Natural killer cell (primary cell): Measurements from ENCODE around the gene RALGPS2. TPM values are rescaled to one million over a fixed set of nuclear protein-coding genes. Genes with fewer than 3 reads are reported as not detected.

Source experiments
- ATAC-seq, 3 donors: fragments of 150-1000 bp in 2 of 3; fragments of 200-7000 bp in 1 of 3; cut with Tn5 transposase; 1 replicate in 1 of 3; 2 replicates in 2 of 3; pipeline ENCODE4 v1.10.0; 2021; ENCODE audit warnings: mild to moderate bottlenecking in 2 of 3, moderate library complexity in 2 of 3
- DNase-seq, 2 donors: peaks; one replicate each; pipeline versions ENCODE4 v3.0.0 to v3.0.0-alpha.2; 2013 to 2021; ENCODE audit warnings: mixed read lengths in 1 of 2
- H3K27ac ChIP-seq: one replicate; pipeline ENCODE4 v1.5.1; 2013; ENCODE audit warnings: mild to moderate bottlenecking, low read length
- H3K27me3 ChIP-seq: one replicate; pipeline ENCODE4 v1.6.1; 2013; ENCODE audit warnings: low read length; ENCODE audit not compliant: control insufficient read depth, insufficient read depth
- H3K36me3 ChIP-seq: one replicate; pipeline ENCODE4 v1.6.1; 2013; ENCODE audit warnings: low read length; ENCODE audit not compliant: control insufficient read depth, insufficient read depth
- H3K4me1 ChIP-seq: one replicate; pipeline ENCODE4 v1.6.1; 2013; ENCODE audit warnings: low read length; ENCODE audit not compliant: control insufficient read depth, insufficient read depth
- H3K4me3 ChIP-seq: one replicate; pipeline ENCODE4 v1.5.1; 2013; ENCODE audit warnings: low read length
- H3K9me3 ChIP-seq: one replicate; pipeline ENCODE4 v1.6.1; 2013; ENCODE audit warnings: low read length; ENCODE audit not compliant: control insufficient read depth, insufficient read depth
- H3K27ac Mint-ChIP-seq, 2 donors: one replicate each; pipeline ENCODE4 v1.8.0; 2022; ENCODE audit warnings: mild to moderate bottlenecking in 2 of 2, mixed read lengths in 2 of 2, moderate library complexity in 1 of 2
- H3K27me3 Mint-ChIP-seq, 2 donors: one replicate each; pipeline ENCODE4 v1.8.0; 2022; ENCODE audit warnings: low read depth in 2 of 2, mixed read lengths in 2 of 2
- H3K36me3 Mint-ChIP-seq: one replicate; pipeline ENCODE4 v1.8.0; 2022; ENCODE audit warnings: mixed read lengths
- H3K4me1 Mint-ChIP-seq, 2 donors: one replicate each; pipeline ENCODE4 v1.8.0; 2022; ENCODE audit warnings: mixed read lengths in 2 of 2
- H3K4me3 Mint-ChIP-seq: one replicate; pipeline ENCODE4 v1.8.0; 2022; ENCODE audit warnings: mild to moderate bottlenecking, moderate library complexity, mixed read lengths
- H3K9me3 Mint-ChIP-seq, 2 donors: one replicate each; pipeline ENCODE4 v1.8.0; 2022; ENCODE audit warnings: mixed read lengths in 2 of 2
- WGBS: methylation state at CpG from one replicate; pipeline ENCODE4 v1.1.7; 2013; ENCODE audit warnings: missing lambda C conversion rate; ENCODE audit not compliant: insufficient coverage; 5-methylcytosine and 5-hydroxymethylcytosine counted together
- intact Hi-C: fragments of 100-400 bp; cut with micrococcal nuclease; formaldehyde crosslinking; loops from one replicate; pipeline ENCODE4 v1.14.2; 2022
- total RNA-seq, 4 donors: library from RNA; stranded (reverse); fragments of 120-200 nt in 1 of 4; gene quantifications; one replicate each; pipeline versions ENCODE4 v1.2.3 to v1.2.4, GENCODE V29; 2013 to 2022
- TF ChIP-seq, protein P1 (sequence below): fragments of 200-600 bp; IDR thresholded peaks from one replicate; pipeline ENCODE4 v1.8.0; 2022; ENCODE audit warnings: antibody characterized with exemption

Gene RALGPS2
- total RNA-seq, 3 donors from 2014 or later (not counting 1 experiment from before 2014, with no cell fraction given): 11.1 to 12.4 (median 11.8) TPM

DNA sequence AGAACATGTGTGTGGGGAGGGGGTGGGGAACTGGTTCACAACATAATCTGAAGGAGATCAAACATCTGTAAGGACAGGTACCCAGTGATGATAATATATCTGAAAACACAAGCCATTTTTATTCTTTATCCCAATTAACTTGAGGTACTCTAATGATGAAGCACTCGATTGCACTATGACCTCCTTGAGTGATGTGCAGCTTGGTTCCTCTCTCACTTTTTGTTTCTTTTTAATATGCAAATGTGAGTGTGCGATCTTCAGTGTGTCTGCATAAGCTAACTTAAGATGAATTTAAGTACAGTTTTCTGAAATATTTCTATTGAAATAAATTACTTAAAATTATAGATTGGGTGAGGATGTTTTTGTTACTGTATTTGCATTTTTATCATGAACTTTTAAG lies 196.5 kb downstream of the RALGPS2 start:
- no peaks in the 10 kb centered on the region for H3K4me1 ChIP-seq
- H3K36me3 ChIP-seq: peaks cover 2% of the 10 kb centered on the region
- TF ChIP-seq, protein P1, sequence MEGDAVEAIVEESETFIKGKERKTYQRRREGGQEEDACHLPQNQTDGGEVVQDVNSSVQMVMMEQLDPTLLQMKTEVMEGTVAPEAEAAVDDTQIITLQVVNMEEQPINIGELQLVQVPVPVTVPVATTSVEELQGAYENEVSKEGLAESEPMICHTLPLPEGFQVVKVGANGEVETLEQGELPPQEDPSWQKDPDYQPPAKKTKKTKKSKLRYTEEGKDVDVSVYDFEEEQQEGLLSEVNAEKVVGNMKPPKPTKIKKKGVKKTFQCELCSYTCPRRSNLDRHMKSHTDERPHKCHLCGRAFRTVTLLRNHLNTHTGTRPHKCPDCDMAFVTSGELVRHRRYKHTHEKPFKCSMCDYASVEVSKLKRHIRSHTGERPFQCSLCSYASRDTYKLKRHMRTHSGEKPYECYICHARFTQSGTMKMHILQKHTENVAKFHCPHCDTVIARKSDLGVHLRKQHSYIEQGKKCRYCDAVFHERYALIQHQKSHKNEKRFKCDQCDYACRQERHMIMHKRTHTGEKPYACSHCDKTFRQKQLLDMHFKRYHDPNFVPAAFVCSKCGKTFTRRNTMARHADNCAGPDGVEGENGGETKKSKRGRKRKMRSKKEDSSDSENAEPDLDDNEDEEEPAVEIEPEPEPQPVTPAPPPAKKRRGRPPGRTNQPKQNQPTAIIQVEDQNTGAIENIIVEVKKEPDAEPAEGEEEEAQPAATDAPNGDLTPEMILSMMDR: no peak
- H3K27me3 Mint-ChIP-seq: no peaks in the 10 kb centered on the region
- H3K9me3 ChIP-seq: no peaks in the 10 kb centered on the region
- peaks cover 20% of the 10 kb centered on the region for H3K36me3 Mint-ChIP-seq
- no peak overlapping the region for H3K27ac Mint-ChIP-seq
- no peaks in the 10 kb centered on the region for H3K9me3 Mint-ChIP-seq
- intact Hi-C loops: no loop called here
- ATAC-seq (no peak), DNase-seq (no peak)
- H3K4me1 Mint-ChIP-seq: no peaks in the 10 kb centered on the region
- WGBS: 92% methylated on average over 2 of the region's 2 CpGs
- no peak overlapping the region for H3K4me3 Mint-ChIP-seq
- H3K27me3 ChIP-seq: no peaks in the 10 kb centered on the region
- no peak overlapping the region for H3K4me3 ChIP-seq
- no peak overlapping the region for H3K27ac ChIP-seq

DNA sequence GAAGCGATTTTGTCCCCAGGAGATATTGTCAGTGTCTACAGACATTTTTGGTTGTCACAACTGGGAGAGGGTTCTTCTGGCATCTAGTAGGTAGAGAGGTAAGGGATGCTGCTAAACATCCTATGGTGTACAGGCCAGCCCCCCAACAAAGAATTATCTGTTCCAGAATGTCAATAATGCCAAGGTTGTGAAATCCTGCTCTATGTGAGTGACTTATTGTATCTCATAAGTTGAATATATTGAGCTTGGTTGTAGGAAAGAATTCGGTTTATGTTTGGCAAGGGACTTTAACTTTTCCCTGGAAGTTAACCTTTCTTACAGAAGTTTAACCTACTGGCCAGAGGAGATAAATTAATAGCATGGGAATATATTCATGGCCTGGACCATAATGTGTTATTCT lies 198.5 kb downstream of the RALGPS2 start:
- ATAC-seq: no peak
- no peak overlapping the region for H3K4me3 ChIP-seq

DNA sequence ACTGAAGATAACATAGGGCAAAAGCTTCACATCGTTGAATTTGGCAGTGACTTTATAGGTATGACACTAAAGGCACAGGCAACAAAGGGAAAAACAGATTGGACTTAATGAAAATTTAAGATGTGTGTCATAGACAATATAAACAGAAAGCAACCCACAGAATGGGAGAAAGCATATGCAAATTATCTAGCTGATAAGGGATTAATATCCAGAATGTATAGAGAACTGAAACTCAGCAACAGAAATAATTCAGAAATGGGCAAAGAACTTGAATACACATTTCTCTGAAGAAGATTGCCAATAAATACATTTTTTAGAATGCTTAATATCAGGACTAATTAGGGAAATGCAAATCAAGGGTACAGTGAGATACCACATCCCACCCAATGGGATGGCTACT lies 201.0 kb downstream of the RALGPS2 start:
- DNase-seq (no peak), ATAC-seq (no peak)
- TF ChIP-seq, protein P1: no peak
- 75% methylated on average over 1 of the region's 1 CpG for WGBS
- Histone ChIP-seq H3K36me3 (no peaks in the 10 kb centered on the region), H3K4me3 (no peak overlapping the region), H3K4me1 (no peaks in the 10 kb centered on the region), H3K27ac (no peak overlapping the region), H3K27me3 (no peaks in the 10 kb centered on the region), H3K9me3 (no peaks in the 10 kb centered on the region)
- Mint-ChIP-seq H3K4me1 (no peaks in the 10 kb centered on the region), H3K27ac (no peak overlapping the region), H3K9me3 (no peaks in the 10 kb centered on the region), H3K4me3 (no peak overlapping the region), H3K27me3 (no peaks in the 10 kb centered on the region), H3K36me3 (peaks cover 13% of the 10 kb centered on the region)
- intact Hi-C loops: no loop called here

More for the DNA sequence above, 198.5 kb downstream of the RALGPS2 start:
- Histone ChIP-seq H3K4me1 (no peaks in the 10 kb centered on the region), H3K27ac (no peak overlapping the region), H3K36me3 (no peaks in the 10 kb centered on the region), H3K27me3 (no peaks in the 10 kb centered on the region), H3K9me3 (no peaks in the 10 kb centered on the region)
- intact Hi-C loops: no loop called here
- TF ChIP-seq, protein P1: no peak
- Mint-ChIP-seq H3K27ac (no peak overlapping the region), H3K9me3 (no peaks in the 10 kb centered on the region), H3K4me3 (no peak overlapping the region), H3K4me1 (no peaks in the 10 kb centered on the region), H3K27me3 (no peaks in the 10 kb centered on the region), H3K36me3 (peaks cover 13% of the 10 kb centered on the region)
- no peak for DNase-seq
- WGBS: 71% methylated on average over 2 of the region's 2 CpGs

DNA sequence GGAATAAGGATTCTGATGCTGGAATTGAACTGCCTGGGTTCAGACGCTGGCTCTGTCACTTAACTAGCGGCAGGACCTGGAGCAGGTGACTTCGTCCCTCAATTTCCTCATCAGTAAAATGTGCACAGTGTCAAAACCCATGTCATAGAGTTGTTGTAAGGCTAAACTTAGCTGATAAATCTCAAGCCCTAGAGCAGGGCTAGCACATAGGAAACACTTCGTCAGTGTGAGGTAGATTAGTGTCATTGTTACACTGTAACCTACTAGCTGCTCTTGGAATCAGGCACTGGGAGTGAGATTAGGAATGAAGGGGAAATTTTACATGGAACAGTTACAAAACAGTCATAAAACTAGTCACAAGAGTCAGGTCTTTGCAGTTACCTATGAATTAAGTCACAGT lies 202.0 kb downstream of the RALGPS2 start:
- peaks cover 4% of the 10 kb centered on the region for H3K4me1 ChIP-seq

More for the DNA sequence above, 202.0 kb downstream of the RALGPS2 start:
- Histone ChIP-seq H3K27ac (no peak overlapping the region), H3K36me3 (no peaks in the 10 kb centered on the region), H3K4me3 (no peak overlapping the region), H3K27me3 (no peaks in the 10 kb centered on the region), H3K9me3 (no peaks in the 10 kb centered on the region)
- Mint-ChIP-seq H3K4me3 (no peak overlapping the region), H3K4me1 (no peaks in the 10 kb centered on the region), H3K36me3 (peaks cover 13% of the 10 kb centered on the region), H3K27ac (no peak overlapping the region), H3K27me3 (no peaks in the 10 kb centered on the region), H3K9me3 (no peaks in the 10 kb centered on the region)
- WGBS: 88% methylated on average over 4 of the region's 4 CpGs
- no peak for DNase-seq
- TF ChIP-seq, protein P1: no peak
- intact Hi-C loops: no loop called here
- no peak for ATAC-seq
